ENCODE data around the gene LCE1D.

LCE1D gene

GRCh38 chr1:152770411-152770810 lies 26.1 kb upstream of the LCE1D start:
- Histone ChIP-seq H3K4me1 (ENCODE audit: control insufficient read depth, insufficient read depth, low read length) (peaks cover 17% of the 10 kb centered on the region), H3K9ac (ENCODE audit: low read length) (no peak overlapping the region), H3K9me3 (ENCODE audit: control insufficient read depth, low read length) (no peaks in the 10 kb centered on the region), H3K36me3 (ENCODE audit: control insufficient read depth, insufficient read depth, low read length, severe bottlenecking) (no peaks in the 10 kb centered on the region), H3K27me3 (replicated peaks; ENCODE audit: control insufficient read depth, insufficient read depth, low read length) (no peaks in the 10 kb centered on the region), H3K4me3 (ENCODE audit: low read length) (no peak overlapping the region)
- no peak for DNase-seq (ENCODE audit: low read depth)

DNA sequence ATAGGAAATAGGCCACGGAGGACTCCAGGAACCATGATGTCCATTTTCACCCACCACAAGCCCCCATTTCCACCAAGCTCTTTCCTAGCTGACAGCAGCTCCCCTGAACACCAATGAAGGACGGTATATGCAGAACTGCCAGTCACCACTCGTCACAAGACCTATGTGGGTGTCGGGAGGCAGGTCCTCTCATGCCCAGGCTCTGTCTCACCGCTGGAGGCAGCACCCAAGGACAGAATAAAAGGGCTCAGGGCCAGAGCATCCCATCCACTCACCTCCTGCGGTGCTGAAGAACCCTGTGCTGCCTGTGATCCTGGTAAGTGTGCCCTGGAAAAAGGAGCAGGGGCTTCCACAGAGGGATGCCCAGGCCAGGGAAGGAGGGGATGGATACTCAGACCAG lies 21.6 kb upstream of the LCE1D start, which contains the start of gene LCE1F:
Gene LCE1F (plus strand): TSS at position 266 of the 400 bp plus-strand sequence. CDS start 1,232 bp downstream, outside the sequence.
- no peaks in the 10 kb centered on the region for H3K9me3 ChIP-seq (ENCODE audit: control insufficient read depth, low read length)
- no peaks in the 10 kb centered on the region for H3K27me3 ChIP-seq (replicated peaks; ENCODE audit: control insufficient read depth, insufficient read depth, low read length)

GRCh38 chr1:152776361-152776760 lies 20.2 kb upstream of the LCE1D start:
- Histone ChIP-seq H3K36me3 (ENCODE audit: control insufficient read depth, insufficient read depth, low read length, severe bottlenecking) (no peaks in the 10 kb centered on the region), H3K9ac (ENCODE audit: low read length) (no peak overlapping the region), H3K4me1 (ENCODE audit: control insufficient read depth, insufficient read depth, low read length) (no peaks in the 10 kb centered on the region), H3K27me3 (replicated peaks; ENCODE audit: control insufficient read depth, insufficient read depth, low read length) (no peaks in the 10 kb centered on the region), H3K9me3 (ENCODE audit: control insufficient read depth, low read length) (no peaks in the 10 kb centered on the region), H3K4me3 (ENCODE audit: low read length) (no peak overlapping the region)
- DNase-seq (ENCODE audit: low read depth), result no peak

More for the DNA sequence above, 21.6 kb upstream of the LCE1D start, which contains the start of gene LCE1F:
- no peak within 1 kb of the TSS for H3K4me3 ChIP-seq (ENCODE audit: low read length)
- no peak within 1 kb of the TSS for H3K9ac ChIP-seq (ENCODE audit: low read length)
- no peaks in the 10 kb centered on the region for H3K36me3 ChIP-seq (ENCODE audit: control insufficient read depth, insufficient read depth, low read length, severe bottlenecking)
- peaks cover 5% of the 10 kb centered on the region for H3K4me1 ChIP-seq (ENCODE audit: control insufficient read depth, insufficient read depth, low read length)
- DNase-seq (ENCODE audit: low read depth), result no peak

DNA sequence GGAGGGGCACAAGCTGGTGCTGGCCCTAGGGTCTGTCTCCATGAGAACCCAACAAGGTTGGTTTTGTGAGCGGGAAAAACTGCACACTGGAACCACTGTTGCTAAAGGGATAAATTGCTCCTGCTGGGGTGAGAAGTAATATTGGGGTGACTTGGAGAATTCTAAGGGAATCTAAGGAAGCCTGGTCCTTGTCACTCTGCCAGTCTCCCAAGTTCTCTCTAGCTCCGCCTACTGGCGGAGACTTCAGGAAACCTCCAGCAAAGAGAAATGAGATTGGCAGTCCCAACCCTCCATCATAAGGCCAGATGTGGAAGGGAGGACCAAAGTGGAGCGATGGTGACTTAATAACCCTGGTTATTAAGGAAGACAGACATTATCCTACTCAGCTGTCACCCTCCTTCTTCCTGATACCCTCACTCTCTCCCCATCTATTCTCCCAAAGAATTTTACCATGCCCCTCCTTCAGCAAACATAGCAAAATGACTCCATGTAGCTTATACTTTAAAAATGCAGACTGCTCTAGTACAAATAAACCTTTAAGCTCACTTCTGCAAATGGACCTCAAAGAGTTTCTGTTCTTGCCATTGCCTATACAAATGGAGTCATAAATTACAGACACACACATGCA lies 18.9 kb upstream of the LCE1D start:
- no peak for DNase-seq (ENCODE audit: low read depth)

GRCh38 chr1:152783095-152783494 lies 13.4 kb upstream of the LCE1D start:
- no peaks in the 10 kb centered on the region for H3K9me3 ChIP-seq (ENCODE audit: control insufficient read depth, low read length)
- no peak for DNase-seq (ENCODE audit: low read depth)
- no peak overlapping the region for H3K4me3 ChIP-seq (ENCODE audit: low read length)
- no peaks in the 10 kb centered on the region for H3K4me1 ChIP-seq (ENCODE audit: control insufficient read depth, insufficient read depth, low read length)
- H3K36me3 ChIP-seq (ENCODE audit: control insufficient read depth, insufficient read depth, low read length, severe bottlenecking), result no peaks in the 10 kb centered on the region
- no peak overlapping the region for H3K9ac ChIP-seq (ENCODE audit: low read length)
- H3K27me3 ChIP-seq (replicated peaks; ENCODE audit: control insufficient read depth, insufficient read depth, low read length), result no peaks in the 10 kb centered on the region

More for the DNA sequence above, 18.9 kb upstream of the LCE1D start:
- H3K4me3 ChIP-seq (ENCODE audit: low read length), result no peak overlapping the region
- no peak overlapping the region for H3K9ac ChIP-seq (ENCODE audit: low read length)
- H3K9me3 ChIP-seq (ENCODE audit: control insufficient read depth, low read length), result no peaks in the 10 kb centered on the region
- no peaks in the 10 kb centered on the region for H3K27me3 ChIP-seq (replicated peaks; ENCODE audit: control insufficient read depth, insufficient read depth, low read length)
- H3K36me3 ChIP-seq (ENCODE audit: control insufficient read depth, insufficient read depth, low read length, severe bottlenecking), result no peaks in the 10 kb centered on the region
- no peaks in the 10 kb centered on the region for H3K4me1 ChIP-seq (ENCODE audit: control insufficient read depth, insufficient read depth, low read length)

DNA sequence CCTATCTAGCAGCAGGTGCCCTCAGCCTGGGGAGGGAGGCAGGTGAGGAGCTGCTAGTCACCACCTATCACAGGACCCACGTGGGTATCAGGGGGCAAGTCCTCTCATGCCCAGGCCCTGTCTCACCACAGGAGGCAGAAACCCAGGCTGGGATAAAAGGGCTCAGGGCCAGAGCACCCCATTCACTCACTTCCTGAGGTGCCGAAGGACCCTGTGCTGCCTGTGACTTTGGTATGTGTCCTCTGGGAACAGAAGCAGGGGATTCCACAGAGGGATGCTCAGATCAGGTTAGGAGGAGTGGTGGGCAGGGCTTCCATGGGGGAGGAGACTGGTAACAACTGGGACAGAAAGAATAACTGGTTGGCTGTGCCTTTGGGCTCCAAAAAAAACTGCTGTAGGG lies 10.4 kb upstream of the LCE1D start, which contains the start of gene LCE1E:
Gene LCE1E (plus strand): TSS at position 181 of the 400 bp plus-strand sequence. CDS start 1,043 bp downstream, outside the sequence.
- H3K27me3 ChIP-seq (replicated peaks; ENCODE audit: control insufficient read depth, insufficient read depth, low read length), result no peaks in the 10 kb centered on the region
- H3K4me1 ChIP-seq (ENCODE audit: control insufficient read depth, insufficient read depth, low read length), result no peaks in the 10 kb centered on the region
- H3K36me3 ChIP-seq (ENCODE audit: control insufficient read depth, insufficient read depth, low read length, severe bottlenecking), result no peaks in the 10 kb centered on the region
- H3K9ac ChIP-seq (ENCODE audit: low read length), result no peak within 1 kb of the TSS
- H3K9me3 ChIP-seq (ENCODE audit: control insufficient read depth, low read length), result no peaks in the 10 kb centered on the region
- H3K4me3 ChIP-seq (ENCODE audit: low read length), result no peak within 1 kb of the TSS
- DNase-seq (ENCODE audit: low read depth), result no peak

GRCh38 chr1:152795686-152796085 lies 835 bp upstream of the LCE1D start:
- H3K4me1 ChIP-seq (ENCODE audit: control insufficient read depth, insufficient read depth, low read length), result no peaks in the 10 kb centered on the region
- H3K9ac ChIP-seq (ENCODE audit: low read length), result no peak overlapping the region
- no peak for DNase-seq (ENCODE audit: low read depth)
- no peaks in the 10 kb centered on the region for H3K27me3 ChIP-seq (replicated peaks; ENCODE audit: control insufficient read depth, insufficient read depth, low read length)
- no peaks in the 10 kb centered on the region for H3K36me3 ChIP-seq (ENCODE audit: control insufficient read depth, insufficient read depth, low read length, severe bottlenecking)
- H3K4me3 ChIP-seq (ENCODE audit: low read length), result no peak overlapping the region
- no peaks in the 10 kb centered on the region for H3K9me3 ChIP-seq (ENCODE audit: control insufficient read depth, low read length)

DNA sequence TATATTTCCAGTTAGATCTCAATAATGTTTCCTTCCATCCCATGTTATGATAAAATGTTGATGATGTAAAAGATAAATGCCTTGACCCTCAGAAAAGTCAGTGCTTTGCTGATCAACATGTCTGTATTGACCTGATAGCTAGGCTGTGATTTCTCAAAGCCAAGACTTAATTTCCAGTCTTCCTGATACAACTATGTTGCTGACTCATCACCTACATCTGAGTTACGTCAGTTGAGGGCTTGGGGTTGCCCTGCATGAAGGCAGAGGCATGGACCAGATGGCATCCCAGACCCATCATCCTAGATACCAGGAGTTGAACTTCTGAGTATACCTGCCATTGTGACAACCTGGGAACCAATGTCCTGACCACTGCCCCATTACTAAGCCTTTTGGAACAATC lies 4.8 kb downstream of the LCE1D start:
- H3K4me3 ChIP-seq (ENCODE audit: low read length), result no peak overlapping the region
- H3K27me3 ChIP-seq (replicated peaks; ENCODE audit: control insufficient read depth, insufficient read depth, low read length), result no peaks in the 10 kb centered on the region
- no peaks in the 10 kb centered on the region for H3K9me3 ChIP-seq (ENCODE audit: control insufficient read depth, low read length)
- no peaks in the 10 kb centered on the region for H3K4me1 ChIP-seq (ENCODE audit: control insufficient read depth, insufficient read depth, low read length)
- no peak overlapping the region for H3K9ac ChIP-seq (ENCODE audit: low read length)
- DNase-seq (ENCODE audit: low read depth), result no peak
- H3K36me3 ChIP-seq (ENCODE audit: control insufficient read depth, insufficient read depth, low read length, severe bottlenecking), result no peaks in the 10 kb centered on the region

GRCh38 chr1:152806576-152806975 lies 10.1 kb downstream of the LCE1D start, which contains the start of gene LCE1C:
Gene LCE1C (minus strand): TSS chr1:152806651. CDS start chr1:152805478, 1,173 bp downstream.
- Histone ChIP-seq H3K9me3 (ENCODE audit: control insufficient read depth, low read length) (no peaks in the 10 kb centered on the region), H3K36me3 (ENCODE audit: control insufficient read depth, insufficient read depth, low read length, severe bottlenecking) (no peaks in the 10 kb centered on the region), H3K27me3 (replicated peaks; ENCODE audit: control insufficient read depth, insufficient read depth, low read length) (no peaks in the 10 kb centered on the region), H3K9ac (ENCODE audit: low read length) (no peak within 1 kb of the TSS), H3K4me3 (ENCODE audit: low read length) (no peak within 1 kb of the TSS), H3K4me1 (ENCODE audit: control insufficient read depth, insufficient read depth, low read length) (no peaks in the 10 kb centered on the region)
- no peak for DNase-seq (ENCODE audit: low read depth)

DNA sequence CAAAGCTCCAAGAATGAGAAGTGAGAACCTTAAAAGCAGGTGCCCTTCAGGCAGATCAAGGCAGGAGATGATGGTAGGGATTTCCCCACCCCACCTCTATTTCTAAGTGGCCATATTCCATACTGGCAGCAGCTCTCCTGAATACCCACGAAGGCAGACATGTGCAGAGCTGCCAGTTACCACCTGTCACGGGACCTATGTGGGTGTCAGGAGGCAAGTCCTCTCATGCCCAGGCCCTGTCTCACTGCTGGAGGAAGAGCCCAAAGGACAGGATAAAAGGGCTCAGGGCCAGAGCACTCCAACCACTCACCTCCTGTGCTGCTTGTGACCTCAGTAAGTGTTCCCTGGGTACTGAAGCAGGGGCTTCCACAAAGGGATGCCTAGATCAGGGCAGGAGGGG lies 14.5 kb downstream of the LCE1D start:
- no peak for DNase-seq (ENCODE audit: low read depth)
- Histone ChIP-seq H3K36me3 (ENCODE audit: control insufficient read depth, insufficient read depth, low read length, severe bottlenecking) (no peaks in the 10 kb centered on the region), H3K9ac (ENCODE audit: low read length) (no peak overlapping the region), H3K9me3 (ENCODE audit: control insufficient read depth, low read length) (no peaks in the 10 kb centered on the region), H3K4me1 (ENCODE audit: control insufficient read depth, insufficient read depth, low read length) (no peaks in the 10 kb centered on the region), H3K4me3 (ENCODE audit: low read length) (no peak overlapping the region), H3K27me3 (replicated peaks; ENCODE audit: control insufficient read depth, insufficient read depth, low read length) (no peaks in the 10 kb centered on the region)

DNA sequence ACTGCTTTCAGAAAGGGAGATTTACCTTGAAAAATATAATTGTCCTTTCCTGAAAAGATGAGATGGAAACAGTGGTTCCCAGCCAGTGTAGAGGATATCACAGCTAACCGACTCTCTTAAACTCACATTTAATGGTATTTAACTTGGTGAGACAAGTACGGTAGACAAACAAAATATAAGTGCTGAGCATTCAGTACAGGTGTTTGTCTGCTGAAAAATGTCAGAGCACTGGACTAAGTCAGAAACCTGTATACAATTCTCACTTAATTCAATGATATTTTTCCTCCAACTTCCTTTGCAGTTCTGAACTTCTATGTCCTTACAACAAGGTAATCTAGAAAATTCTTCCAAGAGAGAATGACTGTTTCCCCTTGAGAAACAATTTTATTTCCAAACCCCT lies 15.2 kb downstream of the LCE1D start, which contains the start of gene LCE1B:
Gene LCE1B (plus strand): TSS at position 301 of the 400 bp plus-strand sequence. CDS start 476 bp downstream, outside the sequence.
- Histone ChIP-seq H3K9ac (ENCODE audit: low read length) (no peak within 1 kb of the TSS), H3K27me3 (replicated peaks; ENCODE audit: control insufficient read depth, insufficient read depth, low read length) (no peaks in the 10 kb centered on the region), H3K36me3 (ENCODE audit: control insufficient read depth, insufficient read depth, low read length, severe bottlenecking) (no peaks in the 10 kb centered on the region), H3K4me3 (ENCODE audit: low read length) (no peak within 1 kb of the TSS), H3K4me1 (ENCODE audit: control insufficient read depth, insufficient read depth, low read length) (no peaks in the 10 kb centered on the region), H3K9me3 (ENCODE audit: control insufficient read depth, low read length) (no peaks in the 10 kb centered on the region)
- no peak for DNase-seq (ENCODE audit: low read depth)
